Parathyroid adenoma (tissue), 2 donors: ENCODE results near the gene CDK3.

Experiments used
- H2AFZ ChIP-seq: fragments of 300-600 bp; sonication (generic); one replicate; pipeline ENCODE4 v1.7.0; 2017; ENCODE audit warnings: antibody characterized with exemption, mild to moderate bottlenecking
- H3K27ac ChIP-seq: fragments of 300-600 bp; sonication (generic); one replicate; pipeline ENCODE4 v1.7.0; 2017
- H3K27me3 ChIP-seq: fragments of 300-600 bp; sonication (generic); one replicate; pipeline ENCODE4 v1.7.0; 2017; ENCODE audit warnings: low read length; ENCODE audit not compliant: control insufficient read depth, insufficient read depth
- H3K36me3 ChIP-seq: fragments of 300-600 bp; sonication (generic); one replicate; pipeline ENCODE4 v1.7.0; 2017; ENCODE audit warnings: low read length; ENCODE audit not compliant: control insufficient read depth, insufficient read depth
- H3K4me1 ChIP-seq: fragments of 300-600 bp; sonication (generic); one replicate; pipeline ENCODE4 v1.7.0; 2017; ENCODE audit warnings: control low read depth
- H3K4me2 ChIP-seq: fragments of 300-600 bp; sonication (generic); one replicate; pipeline ENCODE4 v1.7.0; 2017; ENCODE audit warnings: low read length
- H3K4me3 ChIP-seq: fragments of 300-600 bp; sonication (generic); one replicate; pipeline ENCODE4 v1.7.0; 2017; ENCODE audit warnings: low read depth, low read length
- H3K79me2 ChIP-seq: fragments of 300-600 bp; sonication (generic); one replicate; pipeline ENCODE4 v1.7.0; 2017; ENCODE audit warnings: control low read depth
- H3K9ac ChIP-seq: fragments of 300-600 bp; sonication (generic); one replicate; pipeline ENCODE4 v1.7.0; 2017; ENCODE audit warnings: mild to moderate bottlenecking
- H3K9me3 ChIP-seq: fragments of 300-600 bp; sonication (generic); one replicate; pipeline ENCODE4 v1.7.0; 2017; ENCODE audit warnings: low read length; ENCODE audit not compliant: control insufficient read depth
- CTCF ChIP-seq: fragments of 300-600 bp; sonication (generic); IDR thresholded peaks from one replicate; pipeline ENCODE4 v1.7.0; 2017; ENCODE audit warnings: antibody characterized with exemption, mild to moderate bottlenecking
- donor health status: primary hyperparathyroidism.

Gene CDK3

GRCh38 chr17:76000755-76001521 is at the start of gene CDK3:
Gene CDK3, plus strand, starts transcription at chr17:76000855. Its CDS starts 571 bp downstream, at chr17:76001426.
- Histone ChIP-seq H2AFZ (no peak within 1 kb of the TSS), H3K27ac (no peak within 1 kb of the TSS), H3K9ac (no peak within 1 kb of the TSS), H3K79me2 (no peaks in the 10 kb centered on the region), H3K27me3 (no peaks in the 10 kb centered on the region), H3K4me3 (no peak within 1 kb of the TSS), H3K36me3 (no peaks in the 10 kb centered on the region), H3K4me1 (no peaks in the 10 kb centered on the region), H3K4me2 (no peak within 1 kb of the TSS), H3K9me3 (no peaks in the 10 kb centered on the region)
- TF ChIP-seq CTCF: no peak

DNA sequence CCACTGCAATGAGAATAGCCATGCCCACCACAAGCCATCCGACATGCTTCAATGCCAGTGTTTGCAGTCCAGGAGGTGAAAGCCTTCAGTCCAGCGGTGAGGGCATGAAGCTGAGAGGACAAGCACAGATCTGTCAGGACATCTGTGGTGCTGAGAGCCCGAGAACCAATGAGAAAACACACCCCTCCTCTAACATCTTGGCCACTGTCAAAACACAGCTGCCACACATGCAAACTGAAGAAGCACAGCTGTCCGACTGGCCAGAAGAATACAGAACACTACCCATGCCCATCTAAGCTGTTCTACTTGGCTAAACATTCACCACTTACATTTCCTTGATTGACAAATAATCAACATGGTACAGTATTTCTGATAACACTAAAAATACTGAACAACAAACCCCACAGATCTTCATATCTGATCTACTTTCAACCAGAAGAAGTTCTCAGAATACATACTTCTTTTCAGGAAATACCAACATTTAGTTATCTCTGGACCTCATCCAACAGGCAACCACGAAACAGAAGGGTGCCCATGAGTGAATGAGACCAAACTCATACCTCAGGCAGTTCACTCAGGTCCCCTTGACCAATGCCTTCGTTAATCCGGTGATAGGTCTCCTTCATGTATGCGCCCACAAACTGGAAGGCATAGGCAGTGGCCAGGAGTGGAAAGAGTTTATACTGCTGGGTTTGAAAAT is 49.6 kb upstream of the CDK3 start:
- Histone ChIP-seq H3K4me3 (no peak overlapping the region), H3K4me2 (no peak overlapping the region), H3K27me3 (no peaks in the 10 kb centered on the region), H3K4me1 (no peaks in the 10 kb centered on the region), H2AFZ (no peak overlapping the region), H3K9me3 (no peaks in the 10 kb centered on the region), H3K9ac (no peak overlapping the region), H3K79me2 (peaks cover 2% of the 10 kb centered on the region), H3K27ac (no peak overlapping the region), H3K36me3 (no peaks in the 10 kb centered on the region)
- TF ChIP-seq CTCF: no peak

GRCh38 chr17:75959051-75959838 is 41.4 kb upstream of the CDK3 start:
- Histone ChIP-seq H3K9ac (no peak overlapping the region), H2AFZ (no peak overlapping the region), H3K4me1 (no peaks in the 10 kb centered on the region), H3K27ac (no peak overlapping the region), H3K9me3 (no peaks in the 10 kb centered on the region), H3K79me2 (peaks cover 28% of the 10 kb centered on the region), H3K27me3 (no peaks in the 10 kb centered on the region), H3K4me2 (no peak overlapping the region), H3K36me3 (no peaks in the 10 kb centered on the region), H3K4me3 (no peak overlapping the region)
- no peak for TF ChIP-seq CTCF

DNA sequence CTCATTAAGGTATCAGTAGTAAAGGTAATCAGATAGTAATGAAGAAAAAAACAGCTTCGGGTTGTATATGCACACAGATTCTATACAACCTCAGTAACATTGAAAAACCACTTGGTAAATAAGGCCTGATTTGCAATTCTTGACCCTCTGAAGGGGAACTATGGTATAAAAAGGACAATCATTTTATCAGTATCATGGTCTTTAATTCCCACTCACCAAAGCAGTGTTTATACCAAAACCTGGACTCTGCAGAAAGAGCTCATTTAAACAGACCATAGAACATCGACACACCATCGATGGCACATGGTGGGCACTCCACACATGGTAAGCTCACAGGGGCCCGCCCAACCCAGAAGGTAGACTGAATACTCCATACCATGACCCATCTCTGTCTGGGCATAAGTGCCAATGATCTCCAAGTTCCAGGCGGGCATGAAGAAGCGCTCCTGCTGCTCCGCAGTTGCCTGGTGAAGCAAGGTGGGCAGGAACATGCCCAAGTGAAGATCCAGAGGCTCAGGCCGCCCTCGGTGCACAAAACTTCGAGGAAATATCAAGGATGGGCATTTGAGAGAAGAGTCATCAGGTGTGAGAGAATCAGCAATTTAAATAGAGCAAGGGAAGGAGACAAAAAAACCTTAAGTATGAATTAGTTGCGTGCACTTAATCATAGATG is 40.7 kb upstream of the CDK3 start:
- H3K4me3 ChIP-seq: no peak overlapping the region
- no peaks in the 10 kb centered on the region for H3K27me3 ChIP-seq
- H3K79me2 ChIP-seq: peaks cover 31% of the 10 kb centered on the region
- TF ChIP-seq CTCF: no peak
- no peaks in the 10 kb centered on the region for H3K4me1 ChIP-seq
- no peak overlapping the region for H3K9ac ChIP-seq
- H3K27ac ChIP-seq: no peak overlapping the region
- no peaks in the 10 kb centered on the region for H3K9me3 ChIP-seq
- no peak overlapping the region for H2AFZ ChIP-seq
- H3K36me3 ChIP-seq: no peaks in the 10 kb centered on the region
- no peak overlapping the region for H3K4me2 ChIP-seq
